HFFc6 (cell line): ENCODE data around the gene TDP2. TPM values are rescaled to one million over a fixed set of nuclear protein-coding genes. Genes with fewer than 3 reads are reported as not detected.
"Not testable (repeated sequence)": the region's sequence is repeated elsewhere in the genome, so short reads cannot be mapped to it uniquely, and the experiment has no call there.

ENCODE experiments used
- DNase-seq: peaks from one replicate; pipeline ENCODE4 v3.0.0-alpha.2; 2018
- H3K27ac Mint-ChIP-seq: 2 replicates; pipeline ENCODE4 v1.8.0; 2020; ENCODE audit warnings: mild to moderate bottlenecking, mixed read lengths
- H3K27me3 Mint-ChIP-seq: 2 replicates; pipeline ENCODE4 v1.8.0; 2021; ENCODE audit warnings: mild to moderate bottlenecking, moderate library complexity, mixed read lengths; ENCODE audit not compliant: insufficient read depth
- H3K36me3 Mint-ChIP-seq: 2 replicates; pipeline ENCODE4 v1.8.0; 2021; ENCODE audit warnings: low read depth, mixed read lengths
- H3K4me1 Mint-ChIP-seq: 2 replicates; pipeline ENCODE4 v1.8.0; 2020; ENCODE audit warnings: low read depth, mixed read lengths
- H3K4me3 Mint-ChIP-seq: 2 replicates; pipeline ENCODE4 v1.8.0; 2020; ENCODE audit warnings: mild to moderate bottlenecking, moderate library complexity, mixed read lengths
- H3K9me3 Mint-ChIP-seq: 2 replicates; pipeline ENCODE4 v1.8.0; 2020; ENCODE audit warnings: mild to moderate bottlenecking, mixed read lengths
- total RNA-seq, 6 experiments: library from RNA; stranded (reverse); fragmentation: NEBNext Ultra II Directional; extraction: Animal tissue kit (Norgen Biotek cat#: 25700); gene quantifications; 2 replicates in 1 of 6; 3 replicates in 5 of 6; pipeline ENCODE4 v1.2.3, GENCODE V29; 2021
- TF ChIP-seq, protein P1 (sequence below): fragments of 200-600 bp; sonication (generic); IDR thresholded peaks from 2 replicates; pipeline ENCODE4 v1.5.0; 2021; ENCODE audit warnings: antibody characterized with exemption, mild to moderate bottlenecking

The TDP2 gene
- total RNA-seq, 6 experiments from 2014 or later, result 27.3 to 33.6 (median 30.7) TPM

DNA sequence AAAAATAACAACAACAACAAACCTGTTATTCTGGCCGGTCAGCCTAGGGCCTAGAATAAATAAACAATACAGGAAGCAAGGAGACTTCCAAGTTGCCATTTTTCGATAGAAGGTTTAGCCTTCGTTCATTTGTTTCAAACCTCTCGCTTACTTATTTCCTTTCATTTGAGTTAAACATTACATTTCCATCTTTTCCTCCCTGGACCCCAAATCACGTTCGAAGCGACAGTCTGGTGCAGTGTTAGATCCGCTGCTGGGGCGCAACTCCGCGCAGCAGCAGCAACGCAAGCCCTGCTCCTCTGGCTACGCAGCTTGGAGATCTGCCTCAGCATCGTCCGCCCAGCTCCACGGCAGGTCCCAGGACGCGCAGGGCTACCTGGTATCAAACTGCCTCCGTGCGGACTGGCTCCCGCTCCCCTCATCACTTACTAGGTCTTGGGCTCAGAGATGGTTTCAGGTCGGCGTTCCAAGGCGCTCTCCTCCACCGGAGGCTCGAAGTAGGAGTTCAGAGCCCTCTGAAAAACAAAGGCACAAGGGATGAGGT is 530 bp downstream of the TDP2 start:
- peaks cover 23% of the 10 kb centered on the region for H3K4me1 Mint-ChIP-seq
- peak overlapping the region; percentile 96 for H3K27ac Mint-ChIP-seq
- peak overlapping the region; percentile 97 for H3K4me3 Mint-ChIP-seq
- peaks cover 37% of the 10 kb centered on the region for H3K36me3 Mint-ChIP-seq
- DNase-seq, result peak; percentile 8
- peaks cover 7% of the 10 kb centered on the region for H3K9me3 Mint-ChIP-seq
- TF ChIP-seq, protein P1, sequence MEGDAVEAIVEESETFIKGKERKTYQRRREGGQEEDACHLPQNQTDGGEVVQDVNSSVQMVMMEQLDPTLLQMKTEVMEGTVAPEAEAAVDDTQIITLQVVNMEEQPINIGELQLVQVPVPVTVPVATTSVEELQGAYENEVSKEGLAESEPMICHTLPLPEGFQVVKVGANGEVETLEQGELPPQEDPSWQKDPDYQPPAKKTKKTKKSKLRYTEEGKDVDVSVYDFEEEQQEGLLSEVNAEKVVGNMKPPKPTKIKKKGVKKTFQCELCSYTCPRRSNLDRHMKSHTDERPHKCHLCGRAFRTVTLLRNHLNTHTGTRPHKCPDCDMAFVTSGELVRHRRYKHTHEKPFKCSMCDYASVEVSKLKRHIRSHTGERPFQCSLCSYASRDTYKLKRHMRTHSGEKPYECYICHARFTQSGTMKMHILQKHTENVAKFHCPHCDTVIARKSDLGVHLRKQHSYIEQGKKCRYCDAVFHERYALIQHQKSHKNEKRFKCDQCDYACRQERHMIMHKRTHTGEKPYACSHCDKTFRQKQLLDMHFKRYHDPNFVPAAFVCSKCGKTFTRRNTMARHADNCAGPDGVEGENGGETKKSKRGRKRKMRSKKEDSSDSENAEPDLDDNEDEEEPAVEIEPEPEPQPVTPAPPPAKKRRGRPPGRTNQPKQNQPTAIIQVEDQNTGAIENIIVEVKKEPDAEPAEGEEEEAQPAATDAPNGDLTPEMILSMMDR, result no peak
- H3K27me3 Mint-ChIP-seq, result peaks cover 3% of the 10 kb centered on the region

DNA sequence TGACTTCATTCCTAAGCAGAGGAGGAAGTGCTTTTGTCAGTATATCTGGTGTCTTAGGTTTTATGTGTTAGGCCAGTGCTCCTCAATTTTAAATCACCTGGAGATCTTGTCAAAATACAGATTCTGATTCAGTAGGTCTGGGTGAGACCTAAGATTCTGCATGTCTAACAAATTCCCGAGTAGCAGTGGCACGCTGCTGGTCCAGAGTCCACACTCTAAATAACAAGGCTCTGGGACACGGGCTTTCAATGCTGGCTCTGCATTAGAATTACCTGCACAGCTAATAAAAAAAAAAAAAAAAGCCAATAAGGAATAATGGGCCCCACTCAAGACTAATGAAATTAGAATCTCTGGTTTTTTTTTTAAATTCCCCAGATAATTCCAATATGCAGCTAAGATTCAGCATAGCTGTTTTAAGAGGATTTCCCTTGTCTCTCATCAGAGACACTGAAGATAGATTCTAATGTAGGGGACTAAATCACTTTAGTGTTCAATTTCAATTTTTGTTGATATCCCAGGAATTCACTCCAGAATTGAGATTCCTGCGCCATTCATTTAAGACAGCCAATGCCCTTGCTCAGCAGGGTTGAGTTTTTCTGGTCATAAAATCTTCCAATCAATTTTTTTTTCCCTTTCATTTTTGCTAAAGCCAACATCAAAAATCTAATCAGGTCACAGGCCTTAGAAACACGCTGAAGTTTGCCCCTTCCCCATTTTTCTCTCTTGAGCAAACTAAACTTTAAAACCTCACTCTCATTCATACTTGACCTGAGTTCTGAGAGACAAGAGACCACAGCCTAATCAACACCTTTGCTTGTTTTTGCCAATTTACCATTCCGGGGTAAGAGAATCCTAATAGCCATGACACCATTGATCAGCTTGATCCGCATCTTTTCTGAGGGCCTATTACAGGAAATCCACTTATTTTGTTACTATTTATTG is 2.4 kb downstream of the TDP2 start:
- no peak for DNase-seq
- H3K36me3 Mint-ChIP-seq, result peaks cover 28% of the 10 kb centered on the region
- TF ChIP-seq, protein P1, result no peak
- no peaks in the 10 kb centered on the region for H3K9me3 Mint-ChIP-seq
- no peak overlapping the region for H3K27ac Mint-ChIP-seq
- peak overlapping the region; percentile 97; the same call in 1 of the 2 replicates for H3K4me3 Mint-ChIP-seq
- peaks cover 4% of the 10 kb centered on the region for H3K27me3 Mint-ChIP-seq
- H3K4me1 Mint-ChIP-seq, result peaks cover 31% of the 10 kb centered on the region

DNA sequence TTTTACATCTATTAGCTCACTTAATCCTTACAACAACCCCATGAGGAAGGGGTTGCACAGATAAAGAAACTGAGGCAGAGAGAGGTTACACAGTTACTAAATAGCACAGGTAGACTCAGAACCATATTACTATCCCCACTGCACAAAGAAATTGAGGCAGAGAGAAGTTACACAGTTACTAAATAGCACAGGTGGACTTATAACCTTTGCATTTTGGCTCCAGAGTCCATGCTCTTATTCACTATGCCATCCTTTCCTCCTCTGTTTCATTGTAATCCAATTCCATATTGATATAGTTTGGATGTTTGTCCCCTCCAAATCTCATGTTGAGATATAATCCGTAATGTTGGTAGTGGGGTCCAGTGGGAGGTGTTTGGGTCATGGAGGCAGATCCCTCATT is 3.5 kb downstream of the TDP2 start:
- Mint-ChIP-seq H3K27ac (no peak overlapping the region), H3K27me3 (peaks cover 4% of the 10 kb centered on the region), H3K4me1 (peaks cover 42% of the 10 kb centered on the region), H3K4me3 (no peak overlapping the region), H3K9me3 (no peaks in the 10 kb centered on the region), H3K36me3 (peaks cover 28% of the 10 kb centered on the region)
- no peak for DNase-seq
- TF ChIP-seq, protein P1, result no peak

DNA sequence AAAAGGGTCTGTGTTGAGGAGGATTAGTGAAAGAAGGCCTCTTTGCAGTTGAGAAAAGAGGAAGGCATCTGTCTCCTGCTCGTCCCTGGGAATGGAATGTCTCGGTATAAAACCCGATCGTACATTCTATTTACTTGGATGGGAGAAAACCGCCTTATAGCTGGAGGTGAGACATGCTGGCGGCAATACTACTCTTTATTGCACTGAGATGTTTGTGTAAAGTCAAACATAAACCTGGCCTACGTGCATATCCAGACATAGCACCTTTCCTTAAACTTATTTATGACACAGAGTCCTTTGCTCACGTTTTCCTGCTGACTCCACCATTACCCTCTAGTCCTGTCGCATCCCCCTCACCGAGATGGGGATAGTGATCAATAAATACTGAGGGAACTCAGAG is 4.5 kb downstream of the TDP2 start:
- peaks cover 37% of the 10 kb centered on the region for H3K4me1 Mint-ChIP-seq
- no peak overlapping the region for H3K4me3 Mint-ChIP-seq
- peaks cover 4% of the 10 kb centered on the region for H3K27me3 Mint-ChIP-seq
- TF ChIP-seq, protein P1, result no peak
- H3K36me3 Mint-ChIP-seq, result peaks cover 33% of the 10 kb centered on the region
- no peak overlapping the region for H3K27ac Mint-ChIP-seq
- H3K9me3 Mint-ChIP-seq, result no peaks in the 10 kb centered on the region
- no peak for DNase-seq

DNA sequence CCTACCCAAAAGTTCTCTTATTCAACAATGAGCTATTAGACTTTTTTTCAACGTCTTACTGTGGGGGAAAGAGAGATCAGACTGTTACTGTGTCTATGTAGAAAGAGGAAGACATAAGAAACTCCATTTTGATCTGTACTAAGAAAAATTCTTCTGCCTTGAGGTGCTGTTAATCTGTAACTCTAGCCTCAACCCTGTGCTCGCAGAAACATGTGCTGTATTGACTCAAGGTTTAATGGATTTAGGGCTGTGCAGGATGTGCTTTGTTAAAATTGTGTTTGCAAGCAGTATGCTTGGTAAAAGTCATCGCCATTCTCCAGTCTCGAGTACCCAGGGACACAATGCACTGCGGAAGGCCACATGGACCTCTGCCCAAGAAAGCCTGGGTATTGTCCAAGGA is 4.9 kb downstream of the TDP2 start:
- H3K4me3 Mint-ChIP-seq, H3K27ac Mint-ChIP-seq, H3K9me3 Mint-ChIP-seq, DNase-seq, H3K27me3 Mint-ChIP-seq: not testable (repeated sequence)
- H3K36me3 Mint-ChIP-seq, result peaks cover 33% of the 10 kb centered on the region
- H3K4me1 Mint-ChIP-seq, result peaks cover 35% of the 10 kb centered on the region

DNA sequence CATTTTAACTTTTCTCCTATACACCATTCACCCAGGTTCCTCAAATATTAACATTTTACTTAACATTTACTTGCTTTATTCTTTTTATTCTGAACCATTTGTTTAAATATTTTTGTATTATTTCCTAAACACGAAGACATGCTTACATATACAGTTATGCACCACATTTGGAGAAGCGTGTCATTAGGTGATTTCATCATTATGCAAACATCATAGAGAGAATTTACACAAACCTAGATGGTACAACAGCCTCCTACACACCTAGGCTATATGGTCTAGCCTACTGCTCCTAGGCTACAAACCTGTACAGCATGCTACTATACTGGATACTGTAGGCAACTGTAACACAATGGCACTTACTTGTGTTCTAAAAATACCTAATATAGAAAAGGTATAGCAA is 6.6 kb downstream of the TDP2 start:
- no peaks in the 10 kb centered on the region for H3K9me3 Mint-ChIP-seq
- peaks cover 29% of the 10 kb centered on the region for H3K36me3 Mint-ChIP-seq
- TF ChIP-seq, protein P1, result no peak
- no peak overlapping the region for H3K4me3 Mint-ChIP-seq
- H3K27ac Mint-ChIP-seq, result peak overlapping the region; percentile 67; the same call in 1 of the 2 replicates
- DNase-seq, result no peak
- H3K4me1 Mint-ChIP-seq, result peaks cover 27% of the 10 kb centered on the region
- H3K27me3 Mint-ChIP-seq, result peaks cover 3% of the 10 kb centered on the region; the same call in 1 of the 2 replicates
